GM12878 (cell line): Measurements from ENCODE around the gene SPC24. TPM values are rescaled to one million over a fixed set of nuclear protein-coding genes. Genes with fewer than 3 reads are reported as not detected.
A peak's percentile ranks its signal among the peaks of the same experiment; 100 is the strongest.

Experiments
- ATAC-seq: fragments of 200-7000 bp; cut with Tn5 transposase; 3 replicates; pipeline ENCODE4 v1.9.1; 2020; ENCODE audit warnings: mild to moderate bottlenecking, moderate library complexity
- BruUV-seq: library from RNA; stranded (reverse); fragments of 400-500 nt; replicated peaks from 2 replicates; lab custom pipeline; 2021; lab: Mats Ljungman, UMichigan
- CTCF ChIA-PET: fragments of 300-600 bp; sonication (Branson Sonifier 250); formaldehyde crosslinking; extraction: SDS; loops from one replicate; lab custom pipeline; 2021; ENCODE audit warnings: inconsistent platforms; lab: Yijun Ruan, JAX
- POLR2A ChIA-PET: fragments of 350-600 bp; formaldehyde crosslinking; extraction: SDS; loops from one replicate; lab custom pipeline; 2021; ENCODE audit warnings: inconsistent platforms; lab: Charles Lee
- RAD21 ChIA-PET: fragments of 300-600 bp; sonication (Branson Sonifier 250); formaldehyde crosslinking; loops from one replicate; lab custom pipeline; 2023; ENCODE audit warnings: antibody characterized with exemption; ENCODE audit not compliant: unreplicated experiment; lab: Charles Lee
- SMC1A ChIA-PET: fragments of 300-600 bp; sonication (Branson Sonifier 250); formaldehyde crosslinking; loops from one replicate; lab custom pipeline; 2023; ENCODE audit not compliant: unreplicated experiment, uncharacterized antibody; lab: Charles Lee
- DNase-seq: peaks from one replicate; pipeline ENCODE4 v3.0.0-alpha.2; 2011; ENCODE audit warnings: low read depth, low spot score
- FAIRE-seq: peaks from 3 replicates; lab custom pipeline; 2011; peaks lifted over from hg19 to GRCh38; lab: Jason Lieb, UNC
- H2AFZ ChIP-seq: 2 replicates; pipeline ENCODE4 v1.6.0; 2011; ENCODE audit warnings: low read depth, low read length, control low read depth; ENCODE audit not compliant: control insufficient read depth
- H3K27ac ChIP-seq: 2 replicates; pipeline ENCODE4 v1.5.1; 2011; ENCODE audit warnings: control low read depth; ENCODE audit not compliant: control insufficient read depth, insufficient read depth
- H3K27me3 ChIP-seq, 2 experiments: replicated peaks in 1 of 2; 2 replicates each; pipeline versions ENCODE4 v1.6.0 to v1.6.1; 2011; ENCODE audit warnings: low read length in 1 of 2; ENCODE audit not compliant: control insufficient read depth in 2 of 2, insufficient read depth in 2 of 2
- H3K36me3 ChIP-seq, 2 experiments: 2 replicates each; pipeline ENCODE4 v1.5.1; 2011; ENCODE audit warnings: low read length in 1 of 2; ENCODE audit not compliant: control insufficient read depth in 2 of 2, insufficient read depth in 2 of 2
- H3K4me1 ChIP-seq: 2 replicates; pipeline ENCODE4 v1.6.1; 2011; ENCODE audit warnings: mild to moderate bottlenecking, low read length, moderate library complexity, mixed read lengths; ENCODE audit not compliant: control insufficient read depth, insufficient read depth
- H3K4me2 ChIP-seq: 2 replicates; pipeline ENCODE4 v1.6.0; 2011; ENCODE audit warnings: control low read depth; ENCODE audit not compliant: control insufficient read depth, insufficient read depth
- H3K4me3 ChIP-seq: fragments of 200-600 bp; sonication (generic); 2 replicates; pipeline ENCODE4 v1.5.1; 2016
- H3K79me2 ChIP-seq: 2 replicates; pipeline ENCODE4 v1.6.0; 2011; ENCODE audit warnings: low read length; ENCODE audit not compliant: control insufficient read depth, insufficient read depth
- H3K9ac ChIP-seq: 2 replicates; pipeline ENCODE4 v1.8.0; 2011; ENCODE audit warnings: low read length, control low read depth, mixed read lengths; ENCODE audit not compliant: control insufficient read depth, insufficient read depth
- H3K9me3 ChIP-seq: replicated peaks from 3 replicates; pipeline ENCODE4 v1.5.1; 2011; ENCODE audit warnings: mild to moderate bottlenecking, low read length; ENCODE audit not compliant: control insufficient read depth, insufficient read depth
- H4K20me1 ChIP-seq: 2 replicates; pipeline ENCODE4 v1.6.0; 2011; ENCODE audit not compliant: control insufficient read depth, insufficient read depth
- HDAC6 ChIP-seq: fragments of 200-600 bp; sonication (generic); IDR thresholded peaks from one replicate; pipeline ENCODE4 v1.8.0; 2017; ENCODE audit warnings: antibody characterized with exemption; ENCODE audit not compliant: unreplicated experiment
- RAD51 ChIP-seq: fragments of 450-650 bp; IDR thresholded peaks from 2 replicates; pipeline ENCODE4 v1.6.1; 2016; ENCODE audit warnings: moderate library complexity, mild to moderate bottlenecking, inconsistent platforms
- ZNF207 ChIP-seq: fragments of 450-650 bp; IDR thresholded peaks from 2 replicates; pipeline ENCODE4 v1.6.1; 2014; ENCODE audit warnings: antibody characterized with exemption, mild to moderate bottlenecking, borderline replicate concordance
- WGBS: methylation state at CpG from one replicate; pipeline ENCODE4 v1.1.6; 2016; ENCODE audit warnings: low lambda C conversion rate; ENCODE audit not compliant: insufficient replicate concordance, insufficient coverage; ENCODE audit errors: missing lambda C conversion rate; 5-methylcytosine and 5-hydroxymethylcytosine counted together
- in situ Hi-C: fragments of 300-500 bp; cut with MboI; formaldehyde crosslinking; loops from 9 replicates; pipeline ENCODE4 v1.14.3; 2018; ENCODE audit warnings: mixed read lengths
- intact Hi-C: fragments of 100-400 bp; cut with micrococcal nuclease; formaldehyde crosslinking; loops from one replicate; pipeline ENCODE4 v1.14.2; 2022; ENCODE audit not compliant: unreplicated experiment
- polyA plus RNA-seq, 11 experiments: library from polyadenylated mRNA; depleted of rRNA in 4 of 11; unstranded in 6 of 11; stranded (reverse) in 5 of 11; fragments of >200 nt; fragmentation: Nextera tagmentation in 4 of 11; fragmentation: Illumina TruSeq in 1 of 11; extraction: Ambion mirVana in 4 of 11; extraction: Trizol in 1 of 11; gene quantifications; 1 replicate in 1 of 11; 2 replicates in 10 of 11; pipeline versions ENCODE4 v1.2.1 to v1.2.3, GENCODE V29; 2011 to 2016; ENCODE audit warnings: inconsistent platforms in 2 of 11, missing spikeins in 2 of 11, low read depth in 1 of 11
- total RNA-seq, 4 experiments: library from RNA; depleted of rRNA in 3 of 4; stranded (reverse); fragments of >200 nt in 3 of 4; fragmentation: Illumina TruSeq in 1 of 4; extraction: Trizol in 1 of 4; gene quantifications; 2 replicates each; pipeline versions ENCODE4 v1.2.1 to v1.2.3, GENCODE V29; 2013 to 2021
- TF ChIP-seq, protein P1 (sequence below): fragments of 450-650 bp; IDR thresholded peaks from 2 replicates; pipeline ENCODE4 v1.6.1; 2017; ENCODE audit warnings: mild to moderate bottlenecking, low read depth, inconsistent platforms; ENCODE audit not compliant: poor library complexity, severe bottlenecking

SPC24 gene
- total and polyA plus RNA-seq, 10 of the 15 experiments (the other 5 are each of a cell fraction or from before 2014, with no cell fraction given): 9.4 to 72.6 (median 40.7) TPM

DNA sequence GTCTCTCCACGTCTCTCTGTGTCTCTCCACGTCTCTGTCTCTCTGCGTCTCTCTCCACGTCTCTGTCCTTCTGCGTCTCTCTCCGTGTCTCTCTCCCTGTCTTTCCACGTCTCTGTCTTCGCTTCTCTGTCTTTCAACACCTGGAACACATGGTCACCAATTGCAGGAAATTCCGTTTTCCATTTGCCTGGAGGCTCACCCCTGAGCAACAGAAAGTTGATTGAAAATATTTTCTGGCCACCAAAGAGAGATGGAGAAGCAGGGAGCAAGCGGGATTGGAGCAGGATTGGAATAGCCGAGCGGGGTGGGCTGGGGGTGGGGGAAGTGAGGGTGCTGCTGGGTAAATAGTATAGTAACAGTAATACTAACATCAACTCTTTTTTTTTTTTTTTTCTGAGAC lies 40.1 kb upstream of the SPC24 start:
- intact Hi-C loops: loop anchor here (2.0 kb wide), 1 partner anchor 41 kb away; the partner anchor contains the start of gene SPC24
- Histone ChIP-seq H3K27ac (no peak overlapping the region), H3K4me2 (peak overlapping the region; percentile 79), H3K36me3 (no peaks in the 10 kb centered on the region; a peak in 1 of 4 replicates), H3K27me3 (no peaks in the 10 kb centered on the region), H2AFZ (no peak overlapping the region), H4K20me1 (no peaks in the 10 kb centered on the region), H3K4me3 (no peak overlapping the region), H3K79me2 (peaks cover 3% of the 10 kb centered on the region), H3K9me3 (no peaks in the 10 kb centered on the region; the same call in 2 of the 3 replicates), H3K9ac (no peak overlapping the region), H3K4me1 (peaks cover 22% of the 10 kb centered on the region)
- WGBS: 68% methylated on average over 12 of the region's 12 CpGs
- in situ Hi-C loops: no loop called here
- ChIA-PET POLR2A (interaction anchor here (0.6 kb wide), 1 partner anchor 68 kb away, joined by 6 read pairs; no protein-coding TSS in a partner anchor), RAD21 (no interaction called here), CTCF (no interaction called here), SMC1A (no interaction called here)
- no TSS peak for BruUV-seq
- DNase-seq (no peak), ATAC-seq (no peak), FAIRE-seq (no peak)
- TF ChIP-seq ZNF207 (no peak), HDAC6 (no peak), RAD51 (no peak)
- TF ChIP-seq, protein P1, sequence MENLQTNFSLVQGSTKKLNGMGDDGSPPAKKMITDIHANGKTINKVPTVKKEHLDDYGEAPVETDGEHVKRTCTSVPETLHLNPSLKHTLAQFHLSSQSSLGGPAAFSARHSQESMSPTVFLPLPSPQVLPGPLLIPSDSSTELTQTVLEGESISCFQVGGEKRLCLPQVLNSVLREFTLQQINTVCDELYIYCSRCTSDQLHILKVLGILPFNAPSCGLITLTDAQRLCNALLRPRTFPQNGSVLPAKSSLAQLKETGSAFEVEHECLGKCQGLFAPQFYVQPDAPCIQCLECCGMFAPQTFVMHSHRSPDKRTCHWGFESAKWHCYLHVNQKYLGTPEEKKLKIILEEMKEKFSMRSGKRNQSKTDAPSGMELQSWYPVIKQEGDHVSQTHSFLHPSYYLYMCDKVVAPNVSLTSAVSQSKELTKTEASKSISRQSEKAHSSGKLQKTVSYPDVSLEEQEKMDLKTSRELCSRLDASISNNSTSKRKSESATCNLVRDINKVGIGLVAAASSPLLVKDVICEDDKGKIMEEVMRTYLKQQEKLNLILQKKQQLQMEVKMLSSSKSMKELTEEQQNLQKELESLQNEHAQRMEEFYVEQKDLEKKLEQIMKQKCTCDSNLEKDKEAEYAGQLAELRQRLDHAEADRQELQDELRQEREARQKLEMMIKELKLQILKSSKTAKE: no peak
